IMR-90 (cell line): Measurements from ENCODE around the gene FAM111A. TPM values are rescaled to one million over a fixed set of nuclear protein-coding genes. Genes with fewer than 3 reads are reported as not detected.

Experiments
- ATAC-seq: fragments of 200-7000 bp; cut with Tn5 transposase; 2 replicates; pipeline ENCODE4 v1.9.1; 2020; ENCODE audit warnings: low read depth, mild to moderate bottlenecking, moderate library complexity
- BruUV-seq: library from RNA; stranded (reverse); fragments of 400-500 nt; replicated peaks from 2 replicates; lab custom pipeline; 2021; lab: Mats Ljungman, UMichigan
- CTCF ChIA-PET: fragments of 300-600 bp; formaldehyde crosslinking; extraction: SDS; loops from one replicate; lab custom pipeline; 2021; ENCODE audit warnings: antibody characterized with exemption; lab: Yijun Ruan, JAX
- POLR2A ChIA-PET: fragments of 300-600 bp; sonication (Branson Sonifier 250); formaldehyde crosslinking; loops from one replicate; lab custom pipeline; 2022; ENCODE audit warnings: antibody characterized with exemption; ENCODE audit not compliant: unreplicated experiment; lab: Charles Lee
- DNase-seq: peaks from one replicate; pipeline ENCODE4 v3.0.0; 2013
- H2AFZ ChIP-seq: replicated peaks from 2 replicates; pipeline ENCODE3; 2013; ENCODE audit warnings: low read length, mild to moderate bottlenecking; ENCODE audit not compliant: poor library complexity
- H2AK5ac ChIP-seq: 2 replicates; pipeline ENCODE4 v1.6.1; 2013; ENCODE audit warnings: low read depth, low read length, inconsistent platforms
- H2AK9ac ChIP-seq: replicated peaks from 2 replicates; pipeline ENCODE3; 2013; ENCODE audit warnings: mild to moderate bottlenecking, low read depth, low read length, moderate library complexity; ENCODE audit not compliant: poor library complexity
- H2BK120ac ChIP-seq: 2 replicates; pipeline ENCODE4 v1.6.1; 2013; ENCODE audit warnings: low read depth, low read length, inconsistent platforms
- H2BK15ac ChIP-seq: 3 replicates; pipeline ENCODE4 v1.6.1; 2013; ENCODE audit warnings: low read depth, low read length, inconsistent platforms
- H2BK20ac ChIP-seq: 2 replicates; pipeline ENCODE4 v1.6.1; 2013; ENCODE audit warnings: low read depth, mild to moderate bottlenecking, inconsistent platforms, low read length, moderate library complexity
- H2BK5ac ChIP-seq: 2 replicates; pipeline ENCODE4 v1.6.1; 2013; ENCODE audit warnings: mild to moderate bottlenecking, low read depth, low read length, inconsistent platforms; ENCODE audit not compliant: poor library complexity, severe bottlenecking
- H3K14ac ChIP-seq: replicated peaks from 2 replicates; pipeline ENCODE4 v1.6.1; 2013; ENCODE audit warnings: low read depth, low read length, inconsistent platforms
- H3K18ac ChIP-seq: 2 replicates; pipeline ENCODE4 v1.6.1; 2013; ENCODE audit warnings: low read depth, low read length, control low read depth
- H3K23ac ChIP-seq: 2 replicates; pipeline ENCODE4 v1.6.1; 2013; ENCODE audit warnings: low read depth, low read length, inconsistent platforms
- H3K27ac ChIP-seq: 2 replicates; pipeline ENCODE4 v1.5.1; 2013; ENCODE audit warnings: mild to moderate bottlenecking, control low read depth, low read length; ENCODE audit not compliant: insufficient read depth
- H3K27me3 ChIP-seq: 2 replicates; pipeline ENCODE4 v1.6.1; 2013; ENCODE audit warnings: low read length; ENCODE audit not compliant: control insufficient read depth, insufficient read depth
- H3K36me3 ChIP-seq: 2 replicates; pipeline ENCODE4 v1.6.1; 2013; ENCODE audit warnings: low read length, mixed read lengths; ENCODE audit not compliant: control insufficient read depth, insufficient read depth
- H3K4ac ChIP-seq: 2 replicates; pipeline ENCODE4 v1.6.1; 2013; ENCODE audit warnings: low read depth, low read length, inconsistent platforms
- H3K4me1 ChIP-seq: 2 replicates; pipeline ENCODE4 v1.6.1; 2013; ENCODE audit warnings: low read length, mixed read lengths; ENCODE audit not compliant: control insufficient read depth, insufficient read depth
- H3K4me2 ChIP-seq: 2 replicates; pipeline ENCODE4 v1.6.1; 2013; ENCODE audit warnings: low read depth, mild to moderate bottlenecking, control low read depth, low read length, moderate library complexity
- H3K4me3 ChIP-seq: 2 replicates; pipeline ENCODE4 v1.5.1; 2013; ENCODE audit warnings: low read depth, mild to moderate bottlenecking, control low read depth, low read length, moderate library complexity; ENCODE audit not compliant: insufficient read depth
- H3K56ac ChIP-seq: 2 replicates; pipeline ENCODE4 v1.6.1; 2013; ENCODE audit warnings: low read length, inconsistent platforms; ENCODE audit not compliant: insufficient read depth; ENCODE audit errors: extremely low read depth
- H3K79me1 ChIP-seq, 2 experiments: 2 replicates each; pipeline ENCODE4 v1.6.1; 2013; ENCODE audit warnings: low read length in 2 of 2, inconsistent platforms in 1 of 2, low read depth in 1 of 2
- H3K9ac ChIP-seq: 2 replicates; pipeline ENCODE4 v1.6.1; 2013; ENCODE audit warnings: low read depth, low read length, control low read depth
- H3K9me1 ChIP-seq: 2 replicates; pipeline ENCODE4 v1.6.1; 2013; ENCODE audit warnings: low read length, inconsistent platforms; ENCODE audit not compliant: insufficient read depth
- H3K9me3 ChIP-seq: 2 replicates; pipeline ENCODE4 v1.6.1; 2013; ENCODE audit warnings: low read length; ENCODE audit not compliant: control insufficient read depth, insufficient read depth
- H4K20me1 ChIP-seq: 2 replicates; pipeline ENCODE4 v1.6.1; 2013; ENCODE audit warnings: low read length, inconsistent platforms; ENCODE audit not compliant: insufficient read depth
- H4K5ac ChIP-seq: 2 replicates; pipeline ENCODE4 v1.6.1; 2013; ENCODE audit warnings: mild to moderate bottlenecking, low read depth, low read length, control low read depth
- H4K8ac ChIP-seq, 2 experiments: 2 replicates each; pipeline ENCODE4 v1.6.1; 2013; ENCODE audit warnings: low read depth in 2 of 2, low read length in 2 of 2, control low read depth in 1 of 2, inconsistent platforms in 1 of 2
- H4K91ac ChIP-seq: 2 replicates; pipeline ENCODE4 v1.6.1; 2013; ENCODE audit warnings: low read depth, low read length, inconsistent platforms; ENCODE audit not compliant: insufficient read depth
- BHLHE40 ChIP-seq: fragments of 150-350 bp; IDR thresholded peaks from 2 replicates; pipeline ENCODE4 v1.6.1; 2016; ENCODE audit warnings: mild to moderate bottlenecking, low read depth, low read length
- CEBPB ChIP-seq: IDR thresholded peaks from 2 replicates; pipeline ENCODE4 v1.6.1; 2012; ENCODE audit warnings: low read depth, low read length, improper control_type of control experiment
- CHD1 ChIP-seq: IDR thresholded peaks from 2 replicates; pipeline ENCODE4 v1.6.1; 2012; ENCODE audit warnings: low read depth, low read length, improper control_type of control experiment
- MXI1 ChIP-seq: IDR thresholded peaks from 2 replicates; pipeline ENCODE4 v1.6.1; 2012; ENCODE audit warnings: low read depth, mild to moderate bottlenecking, low read length, moderate library complexity, borderline replicate concordance
- NFE2L2 ChIP-seq: fragments of 150-350 bp; IDR thresholded peaks from 2 replicates; pipeline ENCODE4 v1.6.1; 2016; ENCODE audit warnings: low read depth, mild to moderate bottlenecking, low read length
- POLR2A ChIP-seq: IDR thresholded peaks from 2 replicates; pipeline ENCODE4 v1.6.1; 2012; ENCODE audit warnings: mild to moderate bottlenecking, low read depth, low read length
- RAD21 ChIP-seq: IDR thresholded peaks from 2 replicates; pipeline ENCODE4 v1.6.1; 2012; ENCODE audit warnings: low read length, improper control_type of control experiment
- RFX5 ChIP-seq: IDR thresholded peaks from 2 replicates; pipeline ENCODE4 v1.8.0; 2012; ENCODE audit warnings: low read depth, mild to moderate bottlenecking, low read length, moderate library complexity
- SMC3 ChIP-seq: fragments of 150-350 bp; IDR thresholded peaks from 2 replicates; pipeline ENCODE4 v1.6.1; 2016; ENCODE audit warnings: low read depth, mild to moderate bottlenecking, antibody characterized with exemption, low read length, moderate library complexity
- WGBS, 2 experiments: methylation state at CpG; one replicate each; pipeline versions ENCODE4 v1.1.5 to v1.1.7; 2013; ENCODE audit warnings: missing lambda C conversion rate in 2 of 2; ENCODE audit not compliant: insufficient read length in 1 of 2; ENCODE audit errors: extremely low coverage in 2 of 2; 5-methylcytosine and 5-hydroxymethylcytosine counted together
- dilution Hi-C: fragments of 300-500 bp; cut with HindIII; formaldehyde crosslinking; loops from one replicate; pipeline ENCODE4 v1.14.3; 2018; ENCODE audit warnings: low sequenced_read_pairs; ENCODE audit not compliant: unreplicated experiment
- in situ Hi-C: fragments of 300-500 bp; cut with MboI; formaldehyde crosslinking; loops from 3 replicates; pipeline ENCODE4 v1.14.3; 2019; ENCODE audit warnings: low sequenced_read_pairs, inconsistent platforms, mixed read lengths
- intact Hi-C: fragments of 100-400 bp; cut with micrococcal nuclease; formaldehyde crosslinking; loops from 2 replicates; pipeline ENCODE4 v1.10.0; 2022
- polyA plus RNA-seq, 3 experiments: library from polyadenylated mRNA; depleted of rRNA; stranded (reverse); fragments of >200 nt; gene quantifications; 2 replicates each; pipeline ENCODE4 v1.2.3, GENCODE V29; 2012; ENCODE audit warnings: low replicate concordance in 1 of 3
- total RNA-seq: library from RNA; depleted of rRNA; stranded (reverse); fragments of >200 nt; gene quantifications from 2 replicates; pipeline ENCODE4 v1.2.3, GENCODE V29; 2012

FAM111A gene
- total and polyA plus RNA-seq, 2 of the 4 experiments (the other 2 are of a cell fraction) = 19.9 to 36.4 TPM

DNA sequence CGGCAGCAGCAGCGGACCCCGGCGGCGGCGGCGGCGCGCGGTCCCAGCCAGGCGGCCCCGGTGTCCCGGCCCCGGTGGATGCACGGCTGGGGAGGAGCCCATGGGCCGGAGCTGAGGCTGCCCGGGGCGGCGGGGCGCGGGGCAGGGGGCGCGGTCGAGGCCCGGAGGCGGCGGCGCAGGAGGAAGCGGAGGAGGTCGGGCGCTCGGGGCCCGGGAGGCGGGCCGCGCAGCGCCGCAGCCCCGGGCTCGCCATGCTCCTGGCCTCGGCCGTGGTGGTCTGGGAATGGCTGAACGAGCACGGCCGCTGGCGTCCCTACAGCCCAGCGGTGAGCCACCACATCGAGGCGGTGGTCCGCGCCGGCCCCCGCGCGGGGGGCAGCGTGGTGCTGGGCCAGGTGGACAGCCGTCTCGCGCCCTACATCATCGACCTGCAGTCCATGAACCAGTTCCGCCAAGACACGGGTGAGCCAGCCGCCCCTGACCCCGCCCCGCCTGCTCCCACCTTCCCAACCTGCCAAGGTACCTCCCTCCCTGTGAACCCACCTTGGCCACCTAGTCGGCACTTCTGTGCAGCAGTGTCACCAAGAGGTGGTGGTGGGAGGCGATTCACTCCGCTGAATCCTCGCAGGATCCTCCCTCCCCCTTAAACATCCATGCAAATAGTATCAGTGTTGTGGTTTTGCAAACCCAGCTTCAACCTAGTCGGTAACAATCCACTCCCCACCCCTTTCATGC, 29.9 kb downstream of the FAM111A start:
- peaks cover 3% of the 10 kb centered on the region for H3K27me3 ChIP-seq
- peak overlapping the region; percentile 85 for H2AK9ac ChIP-seq
- no peaks in the 10 kb centered on the region for H3K9me3 ChIP-seq
- peak overlapping the region; percentile 92 for H2AFZ ChIP-seq
- H2AK5ac ChIP-seq = peak overlapping the region; percentile 27; the same call in 1 of the 2 replicates
- no peak for DNase-seq
- peaks cover 7% of the 10 kb centered on the region; the same call in 1 of the 2 replicates for H3K9me1 ChIP-seq
- H4K91ac ChIP-seq = peak overlapping the region; percentile 86; the same call in 1 of the 2 replicates
- intact Hi-C loops (loop anchor here (2.0 to 5.0 kb wide), 3 partner anchors 14 to 510 kb away; no protein-coding TSS in a partner anchor), in situ Hi-C loops (no loop called here), dilution Hi-C loops (no loop called here)
- H4K5ac ChIP-seq = peak overlapping the region; percentile 6; the same call in 1 of the 2 replicates
- peaks cover 5% of the 10 kb centered on the region; the same call in 1 of the 2 replicates for H4K20me1 ChIP-seq
- no peak overlapping the region for H2BK20ac ChIP-seq
- H3K18ac ChIP-seq = peak overlapping the region; percentile 61
- peak; percentile 40 for ATAC-seq
- BruUV-seq = no TSS peak
- peak overlapping the region; percentile 48 for H2BK5ac ChIP-seq
- H3K27ac ChIP-seq = peak overlapping the region; percentile 61
- 0% methylated on average over 22 of the region's 70 CpGs; no CpG with 5 or more reads in 1 of the 2 experiments for WGBS, 2 experiments
- H3K4me1 ChIP-seq = peaks cover 11% of the 10 kb centered on the region
- peak overlapping the region; percentile 63; the same call in 1 of the 2 replicates for H2BK120ac ChIP-seq
- peak overlapping the region; percentile 66; the same call in 1 of the 2 replicates for H3K23ac ChIP-seq
- peak overlapping the region; percentile 54 for H3K4me3 ChIP-seq
- ChIA-PET CTCF (interaction anchor here (0.6 to 2.3 kb wide), 26 partner anchors 14 to 1743 kb away, joined by 3 to 25 read pairs (median 4); no protein-coding TSS in a partner anchor), POLR2A (interaction anchor here (0.9 kb wide), 1 partner anchor 32 kb away, joined by 3 read pairs; no protein-coding TSS in a partner anchor)
- no peak overlapping the region for H3K56ac ChIP-seq
- H3K79me1 ChIP-seq = peaks cover 0 to 16% of the 10 kb centered on the region in 2 experiments; a peak in 2 of 4 replicates
- H3K14ac ChIP-seq = peak overlapping the region; percentile 86
- H3K4me2 ChIP-seq = peak overlapping the region; percentile 90
- H3K9ac ChIP-seq = peak overlapping the region; percentile 68
- TF ChIP-seq POLR2A (no peak), RFX5 (no peak), BHLHE40 (no peak), NFE2L2 (no peak), CHD1 (no peak), RAD21 (no peak), SMC3 (no peak), CEBPB (no peak), MXI1 (no peak)
- peak overlapping the region; percentile 78 for H3K4ac ChIP-seq
- H4K8ac ChIP-seq = peak overlapping the region; percentile 80; a peak in 2 of 4 replicates
- H2BK15ac ChIP-seq = no peak overlapping the region; the same call in 2 of the 3 replicates
- H3K36me3 ChIP-seq = 0 out of 2 replicates have a peak, but pooled peaks cover 2% of the 10 kb centered on the region
